SU-DHL-6 (cell line): Measurements from ENCODE around the gene SEMA3C.

ENCODE experiments used
- H2AFZ ChIP-seq: fragments of 200-600 bp; sonication (generic); 2 replicates; pipeline ENCODE4 v1.6.1; 2014; ENCODE audit warnings: low read depth, mild to moderate bottlenecking, moderate library complexity, mixed read lengths, antibody characterized with exemption, low read length; ENCODE audit not compliant: severe bottlenecking
- H3F3A ChIP-seq: fragments of 200-600 bp; shearing (Covaris generic); 2 replicates; pipeline ENCODE4 v1.6.0; 2016; ENCODE audit warnings: antibody characterized with exemption, mild to moderate bottlenecking; ENCODE audit not compliant: insufficient read depth
- H3K27ac ChIP-seq: fragments of 200-600 bp; sonication (generic); 2 replicates; pipeline ENCODE4 v1.5.1; 2016; ENCODE audit warnings: low read depth, mild to moderate bottlenecking, low read length, moderate library complexity, mixed read lengths
- H3K27me3 ChIP-seq: fragments of 200-600 bp; sonication (generic), shearing (Covaris generic); 2 replicates; pipeline ENCODE4 v1.6.0; 2014; ENCODE audit warnings: mild to moderate bottlenecking, low read length
- H3K36me3 ChIP-seq: fragments of 200-600 bp; sonication (generic); 2 replicates; pipeline ENCODE4 v1.6.1; 2014; ENCODE audit warnings: mild to moderate bottlenecking, low read length, mixed read lengths
- H3K4me2 ChIP-seq: fragments of 300-600, 200-600 bp; shearing (Covaris generic), sonication (generic); 2 replicates; pipeline ENCODE4 v1.6.0; 2014; ENCODE audit warnings: low read length, low read depth, mild to moderate bottlenecking; ENCODE audit not compliant: poor library complexity, severe bottlenecking
- H3K4me3 ChIP-seq: fragments of 200-600 bp; sonication (generic); 2 replicates; pipeline ENCODE4 v1.5.1; 2014; ENCODE audit warnings: antibody characterized with exemption, low read length, mild to moderate bottlenecking, mixed read lengths; ENCODE audit not compliant: insufficient read depth, poor library complexity, severe bottlenecking
- H3K79me2 ChIP-seq: fragments of 200-600 bp; sonication (generic); 2 replicates; pipeline ENCODE4 v1.6.1; 2014; ENCODE audit warnings: mild to moderate bottlenecking, low read length, moderate library complexity; ENCODE audit not compliant: insufficient read depth
- H3K9ac ChIP-seq: fragments of 200-600 bp; sonication (generic); 2 replicates; pipeline ENCODE4 v1.7.0; 2014; ENCODE audit warnings: mild to moderate bottlenecking, low read length
- H3K9me2 ChIP-seq: fragments of 200-600 bp; sonication (generic); replicated peaks from 2 replicates; pipeline ENCODE4 v1.6.1; 2014; ENCODE audit warnings: low read length; ENCODE audit not compliant: insufficient read depth
- H3K9me3 ChIP-seq: fragments of 200-600 bp; sonication (generic); 2 replicates; pipeline ENCODE4 v1.6.1; 2014; ENCODE audit warnings: low read length, mixed read lengths; ENCODE audit not compliant: insufficient read depth
- H4K20me1 ChIP-seq: fragments of 200-600 bp; sonication (generic); 2 replicates; pipeline ENCODE4 v1.6.1; 2014; ENCODE audit warnings: low read depth, mild to moderate bottlenecking, antibody characterized with exemption, low read length, moderate library complexity, mixed read lengths
- EZH2phosphoT487 ChIP-seq: fragments of 200-600 bp; sonication (generic), shearing (Covaris generic); conservative IDR thresholded peaks from 2 replicates; pipeline ENCODE4 v1.6.1; 2018; ENCODE audit warnings: mild to moderate bottlenecking, antibody characterized with exemption, low read length, moderate library complexity, mixed read lengths
- TF ChIP-seq, protein P1 (sequence below): fragments of 200-600 bp; sonication (generic); IDR thresholded peaks from one replicate; pipeline ENCODE4 v1.5.1; 2017; ENCODE audit warnings: antibody characterized with exemption, mild to moderate bottlenecking, low read length, moderate library complexity; ENCODE audit not compliant: insufficient read depth, poor library complexity, severe bottlenecking

Gene SEMA3C

DNA sequence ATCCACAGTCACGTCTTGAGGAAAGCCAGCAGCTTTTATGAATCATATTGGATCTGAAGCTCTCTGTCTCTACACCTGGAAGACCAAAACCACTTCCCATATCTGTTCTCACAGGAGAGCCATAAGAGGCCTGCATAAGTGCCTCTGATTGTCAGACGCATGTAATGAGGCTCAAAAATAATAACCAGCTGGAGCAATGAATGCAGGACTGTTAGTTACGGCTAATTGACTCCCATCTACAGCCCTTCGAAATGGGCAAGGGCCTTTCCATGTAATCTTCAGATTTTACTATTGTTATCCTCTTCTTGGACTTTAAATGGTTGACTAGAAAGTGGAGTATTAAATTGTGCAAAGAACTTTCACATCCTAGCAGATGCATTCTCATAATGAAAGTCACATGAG lies 4.4 kb upstream of the SEMA3C start:
- no peaks in the 10 kb centered on the region for H3K27me3 ChIP-seq
- H3K79me2 ChIP-seq = no peaks in the 10 kb centered on the region
- H3K9me2 ChIP-seq = no peaks in the 10 kb centered on the region
- H3K4me2 ChIP-seq = no peak overlapping the region
- no peak overlapping the region for H3K4me3 ChIP-seq
- H3K9ac ChIP-seq = no peak overlapping the region
- no peaks in the 10 kb centered on the region for H3K9me3 ChIP-seq
- H3K36me3 ChIP-seq = no peaks in the 10 kb centered on the region
- no peak for TF ChIP-seq EZH2phosphoT487
- TF ChIP-seq, protein P1, sequence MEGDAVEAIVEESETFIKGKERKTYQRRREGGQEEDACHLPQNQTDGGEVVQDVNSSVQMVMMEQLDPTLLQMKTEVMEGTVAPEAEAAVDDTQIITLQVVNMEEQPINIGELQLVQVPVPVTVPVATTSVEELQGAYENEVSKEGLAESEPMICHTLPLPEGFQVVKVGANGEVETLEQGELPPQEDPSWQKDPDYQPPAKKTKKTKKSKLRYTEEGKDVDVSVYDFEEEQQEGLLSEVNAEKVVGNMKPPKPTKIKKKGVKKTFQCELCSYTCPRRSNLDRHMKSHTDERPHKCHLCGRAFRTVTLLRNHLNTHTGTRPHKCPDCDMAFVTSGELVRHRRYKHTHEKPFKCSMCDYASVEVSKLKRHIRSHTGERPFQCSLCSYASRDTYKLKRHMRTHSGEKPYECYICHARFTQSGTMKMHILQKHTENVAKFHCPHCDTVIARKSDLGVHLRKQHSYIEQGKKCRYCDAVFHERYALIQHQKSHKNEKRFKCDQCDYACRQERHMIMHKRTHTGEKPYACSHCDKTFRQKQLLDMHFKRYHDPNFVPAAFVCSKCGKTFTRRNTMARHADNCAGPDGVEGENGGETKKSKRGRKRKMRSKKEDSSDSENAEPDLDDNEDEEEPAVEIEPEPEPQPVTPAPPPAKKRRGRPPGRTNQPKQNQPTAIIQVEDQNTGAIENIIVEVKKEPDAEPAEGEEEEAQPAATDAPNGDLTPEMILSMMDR = no peak
- H3K27ac ChIP-seq = no peak overlapping the region
- no peak overlapping the region for H2AFZ ChIP-seq
- H3F3A ChIP-seq = no peaks in the 10 kb centered on the region
- H4K20me1 ChIP-seq = no peaks in the 10 kb centered on the region

DNA sequence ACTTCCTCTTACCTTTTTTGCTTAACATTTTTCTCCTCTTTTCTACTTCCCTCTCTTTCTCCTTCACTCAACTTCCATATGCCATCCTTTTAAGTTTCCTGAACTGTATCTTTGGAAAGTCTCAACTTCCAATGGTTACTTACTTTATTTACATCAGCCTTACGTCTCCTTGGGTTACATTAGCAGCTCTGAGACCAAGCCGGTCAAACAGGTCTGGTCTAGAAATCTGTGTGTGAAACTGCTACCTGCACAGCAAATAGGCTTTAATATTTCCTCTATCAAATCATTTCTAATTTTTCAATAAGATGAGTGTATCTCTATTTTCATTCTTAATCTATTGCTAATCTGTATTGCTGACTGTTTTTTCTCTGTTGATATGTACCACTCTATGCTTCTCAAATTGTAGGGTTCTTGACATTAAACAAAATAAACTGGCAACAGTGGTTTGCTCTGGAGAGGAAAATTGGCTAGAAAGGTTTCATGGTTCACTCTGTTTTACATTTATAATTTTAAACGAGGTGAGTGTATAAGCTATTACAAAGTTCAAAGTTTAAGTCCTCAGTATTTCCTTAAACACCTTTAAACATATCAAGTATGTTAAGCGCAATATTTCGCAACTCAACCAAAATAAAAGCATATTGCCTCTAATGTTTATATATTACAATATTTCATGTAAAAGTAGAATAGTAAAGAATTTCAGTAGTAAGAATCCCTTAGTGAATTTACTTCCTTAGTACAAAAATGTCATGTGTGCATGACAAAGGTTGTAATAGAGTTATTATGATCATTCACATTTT lies 3.6 kb upstream of the SEMA3C start:
- H3K27ac ChIP-seq = no peak overlapping the region
- H4K20me1 ChIP-seq = no peaks in the 10 kb centered on the region
- no peak overlapping the region for H3K4me2 ChIP-seq
- no peaks in the 10 kb centered on the region for H3K9me3 ChIP-seq
- no peaks in the 10 kb centered on the region for H3K36me3 ChIP-seq
- no peak overlapping the region for H3K4me3 ChIP-seq
- H3K9me2 ChIP-seq = no peaks in the 10 kb centered on the region
- H3K27me3 ChIP-seq = no peaks in the 10 kb centered on the region
- TF ChIP-seq EZH2phosphoT487 = no peak
- TF ChIP-seq, protein P1 = no peak
- no peak overlapping the region for H3K9ac ChIP-seq
- H2AFZ ChIP-seq = no peak overlapping the region
- H3F3A ChIP-seq = no peaks in the 10 kb centered on the region
- no peaks in the 10 kb centered on the region for H3K79me2 ChIP-seq

DNA sequence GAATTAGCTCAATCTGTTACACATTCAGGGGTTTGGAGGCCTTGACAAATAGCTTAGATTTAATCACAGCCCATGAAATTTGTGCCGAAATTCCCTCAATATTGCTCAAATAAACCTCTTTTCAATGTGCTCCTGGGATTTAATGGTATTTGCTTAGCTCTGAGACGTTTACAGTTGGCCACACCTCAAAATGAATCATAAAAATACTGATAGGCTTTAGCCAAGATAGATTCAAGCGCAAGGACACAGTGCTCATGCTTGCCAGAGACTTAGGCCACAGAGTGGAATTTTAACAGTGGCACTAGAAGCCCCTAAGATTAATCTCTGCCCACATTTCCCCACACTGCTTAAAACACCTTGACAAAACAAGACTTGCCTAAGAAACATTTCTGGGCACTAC lies 2.3 kb upstream of the SEMA3C start:
- no peaks in the 10 kb centered on the region for H3K9me2 ChIP-seq
- no peak overlapping the region for H3K27ac ChIP-seq
- H3K36me3 ChIP-seq = no peaks in the 10 kb centered on the region
- no peak overlapping the region for H2AFZ ChIP-seq
- H3K79me2 ChIP-seq = no peaks in the 10 kb centered on the region
- H3K27me3 ChIP-seq = no peaks in the 10 kb centered on the region
- H3F3A ChIP-seq = no peaks in the 10 kb centered on the region
- no peak overlapping the region for H3K4me2 ChIP-seq
- H3K9ac ChIP-seq = no peak overlapping the region
- H3K4me3 ChIP-seq = no peak overlapping the region
- TF ChIP-seq EZH2phosphoT487 = no peak
- TF ChIP-seq, protein P1 = no peak
- H3K9me3 ChIP-seq = no peaks in the 10 kb centered on the region
- no peaks in the 10 kb centered on the region for H4K20me1 ChIP-seq
